HFF-Myc (cell line): ENCODE measurements around the gene MYF6.

Experiments
- DNase-seq: peaks from one replicate; pipeline ENCODE4 v3.0.0-alpha.2; 2011; ENCODE audit warnings: low read depth; ENCODE audit errors: extremely low read depth
- H3K4me3 ChIP-seq: replicated peaks from 2 replicates; pipeline ENCODE4 v1.5.1; 2011; ENCODE audit warnings: low read depth, mild to moderate bottlenecking, control low read depth, low read length
- TF ChIP-seq, protein P1 (sequence below): IDR thresholded peaks from 2 replicates; pipeline ENCODE4 v1.5.1; 2012; ENCODE audit warnings: mild to moderate bottlenecking, low read depth, low read length, control low read depth; ENCODE audit errors: missing control alignments

MYF6 gene

DNA sequence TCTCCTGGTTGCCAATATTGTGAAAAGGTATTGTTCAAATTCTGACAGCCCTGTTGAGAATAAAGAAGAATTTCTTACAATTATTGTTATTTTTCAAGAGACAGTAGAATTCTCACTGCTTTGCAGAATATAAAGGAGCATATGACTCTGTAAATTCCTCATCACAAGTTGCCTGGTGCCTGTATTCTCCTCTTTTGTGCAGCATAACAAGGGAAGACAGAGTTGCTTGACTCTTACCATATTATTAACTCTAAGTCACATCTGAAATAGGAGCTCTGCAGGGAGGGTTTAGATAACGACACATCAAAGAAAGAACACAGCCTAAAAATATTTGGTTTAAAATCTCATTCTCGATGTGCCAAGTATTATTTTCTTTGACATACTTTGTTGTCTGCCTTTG is 40.4 kb downstream of the MYF6 start:
- TF ChIP-seq, protein P1, sequence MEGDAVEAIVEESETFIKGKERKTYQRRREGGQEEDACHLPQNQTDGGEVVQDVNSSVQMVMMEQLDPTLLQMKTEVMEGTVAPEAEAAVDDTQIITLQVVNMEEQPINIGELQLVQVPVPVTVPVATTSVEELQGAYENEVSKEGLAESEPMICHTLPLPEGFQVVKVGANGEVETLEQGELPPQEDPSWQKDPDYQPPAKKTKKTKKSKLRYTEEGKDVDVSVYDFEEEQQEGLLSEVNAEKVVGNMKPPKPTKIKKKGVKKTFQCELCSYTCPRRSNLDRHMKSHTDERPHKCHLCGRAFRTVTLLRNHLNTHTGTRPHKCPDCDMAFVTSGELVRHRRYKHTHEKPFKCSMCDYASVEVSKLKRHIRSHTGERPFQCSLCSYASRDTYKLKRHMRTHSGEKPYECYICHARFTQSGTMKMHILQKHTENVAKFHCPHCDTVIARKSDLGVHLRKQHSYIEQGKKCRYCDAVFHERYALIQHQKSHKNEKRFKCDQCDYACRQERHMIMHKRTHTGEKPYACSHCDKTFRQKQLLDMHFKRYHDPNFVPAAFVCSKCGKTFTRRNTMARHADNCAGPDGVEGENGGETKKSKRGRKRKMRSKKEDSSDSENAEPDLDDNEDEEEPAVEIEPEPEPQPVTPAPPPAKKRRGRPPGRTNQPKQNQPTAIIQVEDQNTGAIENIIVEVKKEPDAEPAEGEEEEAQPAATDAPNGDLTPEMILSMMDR = no peak
- no peak for DNase-seq
- H3K4me3 ChIP-seq = no peak overlapping the region

DNA sequence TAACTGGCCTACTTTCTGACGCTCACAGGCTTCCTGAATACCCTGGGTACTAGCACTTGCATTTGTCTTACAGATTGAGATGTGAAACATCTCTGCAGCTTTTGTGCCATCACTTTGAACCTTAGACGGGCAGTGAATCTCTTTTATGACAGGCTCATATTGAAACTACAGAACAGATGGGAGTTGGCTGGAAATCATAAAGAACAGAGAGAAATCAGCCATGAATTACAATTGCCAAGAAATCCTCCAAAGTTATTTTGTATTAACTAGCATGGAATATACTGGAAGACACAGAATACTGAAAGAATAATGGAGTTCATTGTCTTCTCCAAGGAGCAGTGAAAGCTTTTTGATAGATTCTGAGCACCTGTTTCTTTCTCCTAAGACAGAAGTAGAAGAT is 42.0 kb downstream of the MYF6 start:
- TF ChIP-seq, protein P1 = no peak

DNA sequence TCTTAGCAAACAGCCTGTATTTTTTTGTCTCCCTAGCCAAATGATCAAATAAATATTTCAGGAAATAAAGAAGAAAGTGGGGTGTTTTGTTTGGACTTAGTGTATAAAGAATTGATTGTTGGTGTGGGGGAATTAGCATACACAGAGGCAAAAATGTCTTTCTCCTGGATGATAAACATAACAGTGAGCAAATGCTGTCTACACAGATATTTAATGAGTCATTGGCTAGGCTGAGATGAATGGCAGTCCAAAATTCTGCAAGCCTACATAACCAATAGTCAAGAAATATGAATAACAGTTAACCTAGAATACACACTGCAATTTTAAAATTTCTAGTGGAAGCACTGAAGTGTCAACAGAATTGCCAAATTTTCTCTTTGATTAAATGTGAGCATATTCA is 45.0 kb downstream of the MYF6 start:
- TF ChIP-seq, protein P1 = no peak
- no peak for DNase-seq
- H3K4me3 ChIP-seq = no peak overlapping the region

More for the DNA sequence above, 42.0 kb downstream of the MYF6 start:
- no peak overlapping the region for H3K4me3 ChIP-seq
- DNase-seq = no peak

DNA sequence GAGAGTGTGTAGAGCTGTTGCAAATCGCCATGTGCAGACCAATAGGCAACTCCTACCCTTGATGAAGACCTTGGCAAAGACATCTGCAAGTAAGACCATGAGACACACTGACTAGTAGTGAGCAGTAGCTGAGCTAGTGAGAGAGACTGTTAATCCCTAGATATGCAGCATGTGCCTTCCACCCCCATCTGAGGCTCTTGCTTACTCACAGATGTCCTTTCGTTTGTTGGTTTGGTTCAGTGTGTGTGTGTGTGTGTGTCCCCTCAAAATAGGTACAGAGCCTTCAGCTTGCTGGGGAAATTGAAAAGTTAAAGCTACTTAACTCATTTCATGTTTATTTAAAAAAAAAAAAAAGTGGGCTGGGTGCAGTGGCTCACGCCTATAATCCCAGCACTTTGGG is 46.8 kb downstream of the MYF6 start:
- no peak for DNase-seq
- TF ChIP-seq, protein P1 = no peak
- no peak overlapping the region for H3K4me3 ChIP-seq

DNA sequence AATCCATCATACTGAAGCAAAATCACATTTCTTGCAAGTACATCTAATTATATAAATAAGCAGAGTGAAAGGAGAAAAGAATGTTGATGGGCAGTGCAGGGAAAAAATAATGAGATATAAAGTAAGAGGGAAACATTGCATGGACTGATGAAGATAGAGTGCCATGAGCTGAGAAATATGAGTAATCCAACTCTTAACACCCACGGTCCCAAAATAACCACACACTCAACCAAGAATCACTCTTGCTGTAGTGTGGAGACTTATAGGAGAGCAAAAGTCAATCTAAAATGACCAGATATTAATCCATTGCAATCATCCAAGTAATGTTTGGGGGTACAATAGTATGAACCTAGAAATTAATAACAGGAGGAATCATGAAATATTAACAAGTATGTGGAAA is 49.4 kb downstream of the MYF6 start:
- no peak for DNase-seq
- TF ChIP-seq, protein P1 = no peak
- H3K4me3 ChIP-seq = no peak overlapping the region
